ENCODE measurements around the gene TPM1. TPM values are rescaled to one million over a fixed set of nuclear protein-coding genes. Genes with fewer than 3 reads are reported as not detected.

Gene TPM1
- total RNA-seq, 2 donors from 2014 or later = 564 to 629 TPM

- no peaks in the 10 kb centered on the region for H3K27me3 ChIP-seq (replicated peaks; ENCODE audit: insufficient read depth)
- no peak for DNase-seq (ENCODE audit: low spot score)
- H3K27ac ChIP-seq = no peak overlapping the region
- no peak overlapping the region for H3K4me3 ChIP-seq
- TF ChIP-seq POLR2AphosphoS5 (IDR thresholded peaks at IDR 0.05) = no peak
- no peak for TF ChIP-seq POLR2A (IDR thresholded peaks at IDR 0.05)
- WGBS = 76% methylated on average over 5 of the region's 5 CpGs
- no peaks in the 10 kb centered on the region for H3K4me1 ChIP-seq (replicated peaks)
- intact Hi-C loops (cut with DNase I) = no loop called here
- H3K36me3 ChIP-seq = no peaks in the 10 kb centered on the region
- no peaks in the 10 kb centered on the region for H3K9me3 ChIP-seq
Measured at GRCh38 chr15:63086947-63087346, 44.4 kb downstream of the TPM1 start.

- no peak for DNase-seq (ENCODE audit: low spot score)
- intact Hi-C loops (cut with DNase I) = no loop called here
- TF ChIP-seq POLR2AphosphoS5 (IDR thresholded peaks at IDR 0.05) (no peak), CTCF (IDR thresholded peaks at IDR 0.05) (no peak), POLR2A (IDR thresholded peaks at IDR 0.05) (no peak)
Measured at GRCh38 chr15:63088533-63089245, 46.1 kb downstream of the TPM1 start.

GRCh38 chr15:63089260-63090043, 46.9 kb downstream of the TPM1 start:
- TF ChIP-seq POLR2A (IDR thresholded peaks at IDR 0.05) (no peak), POLR2AphosphoS5 (IDR thresholded peaks at IDR 0.05) (no peak), CTCF (IDR thresholded peaks at IDR 0.05) (no peak)
- H3K9me3 ChIP-seq = no peaks in the 10 kb centered on the region
- H3K27me3 ChIP-seq (replicated peaks; ENCODE audit: insufficient read depth) = no peaks in the 10 kb centered on the region
- H3K4me3 ChIP-seq = no peak overlapping the region
- intact Hi-C loops (cut with DNase I) = loop anchor here (5.0 kb wide), 1 partner anchor 242 kb away; no protein-coding TSS in a partner anchor
- no peak overlapping the region for H3K27ac ChIP-seq
- 51% methylated on average over 6 of the region's 6 CpGs for whole genome bisulfite sequencing
- no peaks in the 10 kb centered on the region for H3K4me1 ChIP-seq (replicated peaks)
- no peaks in the 10 kb centered on the region for H3K36me3 ChIP-seq
- DNase-seq (ENCODE audit: low spot score) = no peak

More at GRCh38 chr15:63088533-63089245, 46.1 kb downstream of the TPM1 start:
- Histone ChIP-seq H3K27me3 (replicated peaks; ENCODE audit: insufficient read depth) (no peaks in the 10 kb centered on the region), H3K27ac (no peak overlapping the region), H3K4me3 (no peak overlapping the region), H3K36me3 (no peaks in the 10 kb centered on the region), H3K9me3 (no peaks in the 10 kb centered on the region), H3K4me1 (replicated peaks) (no peaks in the 10 kb centered on the region)
- 68% methylated on average over 6 of the region's 6 CpGs for WGBS

- intact Hi-C loops (cut with DNase I) = loop anchor here (5.0 kb wide), 1 partner anchor 243 kb away; no protein-coding TSS in a partner anchor
- TF ChIP-seq CTCF (IDR thresholded peaks at IDR 0.05) (no peak), POLR2A (IDR thresholded peaks at IDR 0.05) (no peak), POLR2AphosphoS5 (IDR thresholded peaks at IDR 0.05) (no peak)
- no peak overlapping the region for H3K27ac ChIP-seq
Measured at GRCh38 chr15:63090472-63090871, 47.9 kb downstream of the TPM1 start.

GRCh38 chr15:63090887-63091286, 48.3 kb downstream of the TPM1 start:
- H3K27ac ChIP-seq = no peak overlapping the region

More at GRCh38 chr15:63090472-63090871, 47.9 kb downstream of the TPM1 start:
- WGBS = 89% methylated on average over 9 of the region's 9 CpGs
- no peaks in the 10 kb centered on the region for H3K36me3 ChIP-seq
- DNase-seq (ENCODE audit: low spot score) = no peak
- no peak overlapping the region for H3K4me3 ChIP-seq
- no peaks in the 10 kb centered on the region for H3K27me3 ChIP-seq (replicated peaks; ENCODE audit: insufficient read depth)
- no peaks in the 10 kb centered on the region for H3K9me3 ChIP-seq
- H3K4me1 ChIP-seq (replicated peaks) = no peaks in the 10 kb centered on the region

More at GRCh38 chr15:63090887-63091286, 48.3 kb downstream of the TPM1 start:
- no peak for TF ChIP-seq POLR2A (IDR thresholded peaks at IDR 0.05)
- intact Hi-C loops (cut with DNase I) = loop anchor here (5.0 kb wide), 1 partner anchor 244 kb away; no protein-coding TSS in a partner anchor
- no peaks in the 10 kb centered on the region for H3K27me3 ChIP-seq (replicated peaks; ENCODE audit: insufficient read depth)
- WGBS = 84% methylated on average over 10 of the region's 10 CpGs
- H3K4me1 ChIP-seq (replicated peaks) = no peaks in the 10 kb centered on the region
- no peaks in the 10 kb centered on the region for H3K9me3 ChIP-seq
- no peaks in the 10 kb centered on the region for H3K36me3 ChIP-seq
- DNase-seq (ENCODE audit: low spot score) = no peak
- no peak overlapping the region for H3K4me3 ChIP-seq

Measured in prostate gland (tissue), 2 donors.